ENCODE data around the gene MTHFR. TPM values are rescaled to one million over a fixed set of nuclear protein-coding genes. Genes with fewer than 3 reads are reported as not detected.

The MTHFR gene
- total and polyA plus RNA-seq, 2 of the 8 experiments (the other 6 are each of a cell fraction or from before 2014, with no cell fraction given), result 8.7 to 18.5 TPM

- TF ChIP-seq CTBP2 (IDR thresholded peaks at IDR 0.05; ENCODE audit: borderline replicate concordance, insufficient read depth, insufficient read length, low read length), result no peak
- TF ChIP-seq YY1 (IDR thresholded peaks at IDR 0.05; ENCODE audit: low read depth, low read length), result no peak
- TF ChIP-seq ATF3 (IDR thresholded peaks at IDR 0.05; ENCODE audit: insufficient read depth, low read depth, low read length), result no peak
- TF ChIP-seq EZH2 (IDR thresholded peaks at IDR 0.05; ENCODE audit: low read depth, low read length, severe bottlenecking), result no peak
These were observed 35.8 kb downstream of the MTHFR start (continued) for GRCh38 chr1:11770011-11770410.

All from H1 (cell line).